HepG2 (cell line): ENCODE results near the gene CBX7. TPM values are rescaled to one million over a fixed set of nuclear protein-coding genes. Genes with fewer than 3 reads are reported as not detected.

Source experiments
- AGO1 ChIP-seq: fragments of 200-400 bp; formaldehyde crosslinking; IDR thresholded peaks from 2 replicates; pipeline ENCODE4 v1.6.1; 2017; ENCODE audit warnings: mild to moderate bottlenecking, low read depth, low read length, moderate library complexity; ENCODE audit not compliant: poor library complexity, severe bottlenecking
- ATM ChIP-seq: fragments of 450-650 bp; IDR thresholded peaks from 2 replicates; pipeline ENCODE4 v1.7.1; 2017; ENCODE audit warnings: mild to moderate bottlenecking, borderline replicate concordance
- CBFB ChIP-seq: sonication (generic); formaldehyde crosslinking; IDR thresholded peaks from 2 replicates; pipeline ENCODE4 v1.4.0; 2020; ENCODE audit warnings: missing genetic modification reagents
- ERF ChIP-seq: IDR thresholded peaks from 2 replicates; pipeline ENCODE4 v1.6.1; 2018; ENCODE audit warnings: missing biosample characterization, missing genetic modification reagents
- ETV6 ChIP-seq: sonication (generic); formaldehyde crosslinking; conservative IDR thresholded peaks from 2 replicates; pipeline ENCODE4 v1.4.0; 2020; ENCODE audit warnings: missing genetic modification reagents
- FOSL2 ChIP-seq: sonication (generic); formaldehyde crosslinking; IDR thresholded peaks from 2 replicates; pipeline ENCODE4 v1.4.0; 2020; ENCODE audit warnings: missing genetic modification reagents
- KDM4B ChIP-seq: sonication (generic); formaldehyde crosslinking; IDR thresholded peaks from 2 replicates; pipeline ENCODE4 v1.4.0; 2020; ENCODE audit warnings: missing genetic modification reagents
- MIER2 ChIP-seq: IDR thresholded peaks from 2 replicates; pipeline ENCODE4 v1.6.1; 2016; ENCODE audit warnings: missing biosample characterization, missing genetic modification reagents
- POLR2A ChIP-seq, 2 experiments: IDR thresholded peaks; 2 replicates each; pipeline ENCODE4 v1.6.1; 2011; ENCODE audit warnings: low read depth in 2 of 2, low read length in 2 of 2, mild to moderate bottlenecking in 1 of 2, moderate library complexity in 1 of 2; ENCODE audit not compliant: insufficient read depth in 1 of 2
- RBM39 ChIP-seq: fragments of 200-400 bp; formaldehyde crosslinking; IDR thresholded peaks from one replicate; pipeline ENCODE4 v1.6.1; 2018; ENCODE audit warnings: antibody characterized with exemption, mild to moderate bottlenecking, low read depth, low read length; ENCODE audit not compliant: poor library complexity, severe bottlenecking
- SETDB1 ChIP-seq: sonication (generic); formaldehyde crosslinking; IDR thresholded peaks from 2 replicates; pipeline ENCODE4 v1.5.1; 2020; ENCODE audit warnings: missing genetic modification reagents, mild to moderate bottlenecking, borderline replicate concordance
- ZFP36 ChIP-seq: fragments of 150-350 bp; IDR thresholded peaks from 2 replicates; pipeline ENCODE4 v1.6.1; 2018; ENCODE audit warnings: borderline replicate concordance, low read length, low read depth; ENCODE audit not compliant: partially characterized antibody
- ZMAT3 ChIP-seq: sonication (generic); formaldehyde crosslinking; conservative IDR thresholded peaks from 2 replicates; pipeline ENCODE4 v1.7.0; 2021; ENCODE audit warnings: missing genetic modification reagents
- ZMYM4 ChIP-seq: sonication (generic); formaldehyde crosslinking; IDR thresholded peaks from 2 replicates; pipeline ENCODE4 v1.8.1; 2023; ENCODE audit warnings: mild to moderate bottlenecking, missing genetic modification reagents
- ZNF501 ChIP-seq: sonication (generic); formaldehyde crosslinking; IDR thresholded peaks from 2 replicates; pipeline ENCODE4 v1.5.1; 2020; ENCODE audit warnings: mild to moderate bottlenecking, moderate library complexity, missing genetic modification reagents
- ZNF619 ChIP-seq: sonication (generic); formaldehyde crosslinking; IDR thresholded peaks from 2 replicates; pipeline ENCODE4 v1.4.0; 2020; ENCODE audit warnings: mild to moderate bottlenecking, missing genetic modification reagents
- ZNF883 ChIP-seq: sonication (generic); formaldehyde crosslinking; IDR thresholded peaks from 2 replicates; pipeline ENCODE4 v1.5.1; 2020; ENCODE audit warnings: mild to moderate bottlenecking, missing genetic modification reagents; ENCODE audit errors: not compliant biosample characterization
- polyA plus RNA-seq, 8 experiments: library from polyadenylated mRNA; depleted of rRNA in 3 of 8; stranded (reverse) in 7 of 8; unstranded in 1 of 8; fragments of >200 nt; fragmentation: Illumina TruSeq in 4 of 8; extraction: Trizol in 4 of 8; gene quantifications; 2 replicates each; pipeline versions ENCODE4 v1.2.1 to v1.2.3, GENCODE V29; 2011 to 2016; ENCODE audit warnings: low read depth in 4 of 8, missing spikeins in 1 of 8, mixed read lengths in 1 of 8; ENCODE audit not compliant: insufficient read depth in 1 of 8
- total RNA-seq, 5 experiments: library from RNA; depleted of rRNA; stranded (reverse); fragments of >200 nt; fragmentation: Illumina TruSeq; extraction: Trizol; gene quantifications; 2 replicates each; pipeline ENCODE4 v1.2.3, GENCODE V29; 2016; ENCODE audit warnings: low read depth in 1 of 5
- TF ChIP-seq, protein P1 (sequence below): IDR thresholded peaks from 2 replicates; pipeline ENCODE4 v1.6.1; 2016; ENCODE audit warnings: low read depth
- TF ChIP-seq, protein P2 (sequence below): sonication (generic); formaldehyde crosslinking; IDR thresholded peaks from 2 replicates; pipeline ENCODE4 v1.5.0; 2020; ENCODE audit warnings: mild to moderate bottlenecking, missing genetic modification reagents
- TF ChIP-seq, protein P3 (sequence below): sonication (generic); formaldehyde crosslinking; IDR thresholded peaks from 2 replicates; pipeline ENCODE4 v1.4.0; 2020; ENCODE audit warnings: missing genetic modification reagents, borderline replicate concordance
- TF ChIP-seq, protein P4 (sequence below): sonication (generic); formaldehyde crosslinking; IDR thresholded peaks from 2 replicates; pipeline ENCODE4 v1.4.0; 2020; ENCODE audit warnings: missing genetic modification reagents, low read depth, mild to moderate bottlenecking, borderline replicate concordance

Gene CBX7
- total and polyA plus RNA-seq, 2 of the 13 experiments (the other 11 are each of a cell fraction or from before 2014, with no cell fraction given): 0.35 to 4.9 TPM

DNA sequence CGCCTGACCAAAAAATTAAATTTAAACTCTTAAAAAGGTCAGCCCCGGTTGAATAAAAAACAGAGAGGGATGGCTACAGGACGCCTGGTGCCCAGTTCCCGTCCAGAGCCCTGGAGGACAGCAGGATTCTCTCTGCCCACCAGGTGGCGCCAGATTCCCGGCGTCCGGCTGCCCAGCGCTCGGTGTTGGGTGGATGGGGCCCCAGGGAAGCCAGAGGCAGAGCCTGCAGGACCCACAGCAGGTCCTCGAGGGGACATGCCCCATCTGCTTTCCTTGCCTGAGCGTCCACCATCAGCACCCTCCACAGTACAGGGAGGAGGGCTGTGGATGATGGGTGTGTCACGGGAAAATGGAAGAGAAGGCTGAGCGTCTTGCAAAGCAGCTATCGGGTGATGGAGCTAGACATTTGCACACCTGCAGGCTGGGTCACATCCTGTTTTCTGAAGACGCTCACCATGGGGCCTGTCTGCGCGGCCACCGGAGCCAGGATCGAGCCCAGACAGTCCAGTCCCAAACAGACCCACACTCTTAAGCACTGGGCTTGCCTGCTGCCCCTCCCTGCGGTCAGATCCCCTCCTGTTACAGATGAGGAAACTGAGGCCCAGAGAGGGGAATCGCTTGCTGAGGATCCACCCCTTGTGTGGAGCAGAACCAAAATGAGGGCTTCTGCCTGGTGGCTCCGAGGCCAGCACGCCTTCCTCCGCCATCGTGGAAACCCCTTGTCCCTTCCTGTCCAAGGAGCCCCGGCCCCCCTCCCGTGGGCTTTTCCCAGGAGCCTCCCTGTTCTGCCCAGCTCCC lies 18.5 kb upstream of the CBX7 start (continued):
- TF ChIP-seq ZNF619 (peak; percentile 82; the same call in 1 of the 2 replicates), ZNF501 (CRISPR knock-in tag) (peak; percentile 38; the same call in 1 of the 2 replicates), ZNF883 (CRISPR knock-in tag) (no peak), ZMYM4 (CRISPR knock-in tag) (0 out of 2 replicates have a peak, but pooled peaks have one; percentile 21), ATM (no peak), ZFP36 (no peak), POLR2A (IDR thresholded peaks at IDR 0.05; ENCODE audit: insufficient read depth in 1 of 2, low read depth in 2 of 2, low read length in 2 of 2) (no peak), ETV6 (CRISPR knock-in tag) (0 out of 2 replicates have a peak, but pooled peaks have one; percentile 42), KDM4B (CRISPR knock-in tag) (0 out of 2 replicates have a peak, but pooled peaks have one; percentile 29), SETDB1 (CRISPR knock-in tag) (no peak), CBFB (CRISPR knock-in tag) (0 out of 2 replicates have a peak, but pooled peaks have one; percentile 49), MIER2 (CRISPR knock-in tag) (0 out of 2 replicates have a peak, but pooled peaks have one; percentile 31), FOSL2 (CRISPR knock-in tag) (peak; percentile 62), RBM39 (no peak), ZMAT3 (no peak; the same call in 1 of the 2 replicates), AGO1 (no peak), ERF (CRISPR knock-in tag) (peak; percentile 65)
- TF ChIP-seq, protein P1, sequence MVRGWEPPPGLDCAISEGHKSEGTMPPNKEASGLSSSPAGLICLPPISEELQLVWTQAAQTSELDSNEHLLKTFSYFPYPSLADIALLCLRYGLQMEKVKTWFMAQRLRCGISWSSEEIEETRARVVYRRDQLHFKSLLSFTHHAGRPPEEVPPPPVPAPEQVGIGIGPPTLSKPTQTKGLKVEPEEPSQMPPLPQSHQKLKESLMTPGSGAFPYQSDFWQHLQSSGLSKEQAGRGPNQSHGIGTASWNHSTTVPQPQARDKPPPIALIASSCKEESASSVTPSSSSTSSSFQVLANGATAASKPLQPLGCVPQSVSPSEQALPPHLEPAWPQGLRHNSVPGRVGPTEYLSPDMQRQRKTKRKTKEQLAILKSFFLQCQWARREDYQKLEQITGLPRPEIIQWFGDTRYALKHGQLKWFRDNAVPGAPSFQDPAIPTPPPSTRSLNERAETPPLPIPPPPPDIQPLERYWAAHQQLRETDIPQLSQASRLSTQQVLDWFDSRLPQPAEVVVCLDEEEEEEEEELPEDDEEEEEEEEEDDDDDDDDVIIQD (CRISPR knock-in tag): no peak
- TF ChIP-seq, protein P2, sequence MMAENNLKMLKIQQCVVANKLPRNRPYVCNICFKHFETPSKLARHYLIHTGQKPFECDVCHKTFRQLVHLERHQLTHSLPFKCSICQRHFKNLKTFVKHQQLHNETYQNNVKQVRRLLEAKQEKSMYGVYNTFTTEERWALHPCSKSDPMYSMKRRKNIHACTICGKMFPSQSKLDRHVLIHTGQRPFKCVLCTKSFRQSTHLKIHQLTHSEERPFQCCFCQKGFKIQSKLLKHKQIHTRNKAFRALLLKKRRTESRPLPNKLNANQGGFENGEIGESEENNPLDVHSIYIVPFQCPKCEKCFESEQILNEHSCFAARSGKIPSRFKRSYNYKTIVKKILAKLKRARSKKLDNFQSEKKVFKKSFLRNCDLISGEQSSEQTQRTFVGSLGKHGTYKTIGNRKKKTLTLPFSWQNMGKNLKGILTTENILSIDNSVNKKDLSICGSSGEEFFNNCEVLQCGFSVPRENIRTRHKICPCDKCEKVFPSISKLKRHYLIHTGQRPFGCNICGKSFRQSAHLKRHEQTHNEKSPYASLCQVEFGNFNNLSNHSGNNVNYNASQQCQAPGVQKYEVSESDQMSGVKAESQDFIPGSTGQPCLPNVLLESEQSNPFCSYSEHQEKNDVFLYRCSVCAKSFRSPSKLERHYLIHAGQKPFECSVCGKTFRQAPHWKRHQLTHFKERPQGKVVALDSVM (CRISPR knock-in tag): no peak
- TF ChIP-seq, protein P3, sequence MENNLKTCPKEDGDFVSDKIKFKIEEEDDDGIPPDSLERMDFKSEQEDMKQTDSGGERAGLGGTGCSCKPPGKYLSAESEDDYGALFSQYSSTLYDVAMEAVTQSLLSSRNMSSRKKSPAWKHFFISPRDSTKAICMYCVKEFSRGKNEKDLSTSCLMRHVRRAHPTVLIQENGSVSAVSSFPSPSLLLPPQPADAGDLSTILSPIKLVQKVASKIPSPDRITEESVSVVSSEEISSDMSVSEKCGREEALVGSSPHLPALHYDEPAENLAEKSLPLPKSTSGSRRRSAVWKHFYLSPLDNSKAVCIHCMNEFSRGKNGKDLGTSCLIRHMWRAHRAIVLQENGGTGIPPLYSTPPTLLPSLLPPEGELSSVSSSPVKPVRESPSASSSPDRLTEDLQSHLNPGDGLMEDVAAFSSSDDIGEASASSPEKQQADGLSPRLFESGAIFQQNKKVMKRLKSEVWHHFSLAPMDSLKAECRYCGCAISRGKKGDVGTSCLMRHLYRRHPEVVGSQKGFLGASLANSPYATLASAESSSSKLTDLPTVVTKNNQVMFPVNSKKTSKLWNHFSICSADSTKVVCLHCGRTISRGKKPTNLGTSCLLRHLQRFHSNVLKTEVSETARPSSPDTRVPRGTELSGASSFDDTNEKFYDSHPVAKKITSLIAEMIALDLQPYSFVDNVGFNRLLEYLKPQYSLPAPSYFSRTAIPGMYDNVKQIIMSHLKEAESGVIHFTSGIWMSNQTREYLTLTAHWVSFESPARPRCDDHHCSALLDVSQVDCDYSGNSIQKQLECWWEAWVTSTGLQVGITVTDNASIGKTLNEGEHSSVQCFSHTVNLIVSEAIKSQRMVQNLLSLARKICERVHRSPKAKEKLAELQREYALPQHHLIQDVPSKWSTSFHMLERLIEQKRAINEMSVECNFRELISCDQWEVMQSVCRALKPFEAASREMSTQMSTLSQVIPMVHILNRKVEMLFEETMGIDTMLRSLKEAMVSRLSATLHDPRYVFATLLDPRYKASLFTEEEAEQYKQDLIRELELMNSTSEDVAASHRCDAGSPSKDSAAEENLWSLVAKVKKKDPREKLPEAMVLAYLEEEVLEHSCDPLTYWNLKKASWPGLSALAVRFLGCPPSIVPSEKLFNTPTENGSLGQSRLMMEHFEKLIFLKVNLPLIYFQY (CRISPR knock-in tag): 0 out of 2 replicates have a peak, but pooled peaks have one; percentile 51
- TF ChIP-seq, protein P4, sequence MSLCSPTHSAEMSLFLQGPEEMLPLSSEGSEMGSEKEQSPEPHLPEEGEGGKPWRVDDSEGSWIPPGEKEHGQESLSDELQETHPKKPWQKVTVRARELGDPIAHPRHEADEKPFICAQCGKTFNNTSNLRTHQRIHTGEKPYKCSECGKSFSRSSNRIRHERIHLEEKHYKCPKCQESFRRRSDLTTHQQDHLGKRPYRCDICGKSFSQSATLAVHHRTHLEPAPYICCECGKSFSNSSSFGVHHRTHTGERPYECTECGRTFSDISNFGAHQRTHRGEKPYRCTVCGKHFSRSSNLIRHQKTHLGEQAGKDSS (CRISPR knock-in tag): 0 out of 2 replicates have a peak, but pooled peaks have one; percentile 58
